DMS153 treated with DMSO at 0.1 percent for 48 hours (cell line): ENCODE data around the gene ZRANB1.

Source experiments
- DNase-seq: peaks from one replicate; lab custom pipeline; 2025; ENCODE audit not compliant: unreplicated experiment; lab: John Stamatoyannopoulos, UW

Gene ZRANB1

DNA sequence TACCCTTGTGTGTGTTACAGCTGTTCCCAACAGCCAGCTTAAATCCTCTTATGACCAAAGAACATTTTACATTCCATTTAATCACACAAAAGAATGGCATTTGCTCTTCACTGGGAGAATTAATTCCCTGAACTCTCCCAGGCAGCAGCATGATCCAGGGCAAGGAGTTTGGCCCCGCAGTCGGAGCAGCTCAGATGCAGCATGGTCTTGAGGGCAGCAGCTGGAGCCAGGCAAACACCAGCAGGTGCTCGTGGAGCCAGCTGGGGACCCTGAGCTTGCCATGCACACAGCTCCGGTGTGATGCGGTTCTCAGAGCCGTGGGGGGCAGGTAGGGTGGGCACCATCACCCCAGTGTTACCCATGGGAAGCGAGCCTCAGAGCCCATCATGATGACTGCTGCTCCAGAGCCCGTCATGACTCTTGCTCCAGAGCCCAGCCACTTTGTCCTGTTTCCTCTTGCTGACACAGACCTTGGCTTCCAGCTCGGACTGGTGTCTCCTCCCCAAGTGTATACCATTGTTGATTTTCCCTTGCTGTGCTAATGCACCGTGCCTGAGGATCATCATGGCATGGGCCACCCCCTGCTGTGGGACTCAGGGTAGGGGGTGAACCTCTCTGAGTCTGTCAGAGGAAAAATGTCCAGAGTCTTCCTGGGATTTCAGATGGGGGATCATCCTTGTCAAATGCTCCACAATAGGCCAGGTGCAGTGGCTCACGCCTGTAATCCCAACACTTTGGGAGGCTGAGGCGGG lies 75.8 kb downstream of the ZRANB1 start:
- no peak for DNase-seq

DNA sequence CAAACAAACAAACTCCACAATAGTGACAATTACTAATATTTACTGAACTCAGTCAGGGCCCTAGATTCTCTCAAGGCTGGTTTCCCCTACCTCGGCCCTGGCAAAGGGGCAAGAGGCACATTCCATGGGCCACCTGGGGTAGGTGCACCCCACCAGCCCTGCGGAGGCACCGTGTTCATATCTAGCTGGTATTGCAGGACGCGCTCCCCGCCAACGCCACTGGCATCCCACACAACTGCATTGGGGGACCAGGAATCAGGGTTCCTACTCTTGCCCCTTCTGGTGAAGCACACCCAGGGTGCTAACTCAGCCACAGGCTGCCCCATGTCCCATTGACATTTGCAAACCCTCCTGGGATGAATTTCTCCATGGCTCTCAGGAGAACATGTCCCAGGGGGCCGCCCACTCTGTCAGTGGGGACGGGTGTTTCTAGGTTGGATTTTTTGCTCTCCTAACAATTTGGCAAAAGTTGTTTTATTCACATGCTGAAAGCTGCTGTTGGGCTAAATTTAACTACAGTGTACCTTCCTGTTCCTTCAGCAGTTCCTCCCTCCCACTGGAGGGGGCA lies 76.7 kb downstream of the ZRANB1 start:
- DNase-seq, result no peak

DNA sequence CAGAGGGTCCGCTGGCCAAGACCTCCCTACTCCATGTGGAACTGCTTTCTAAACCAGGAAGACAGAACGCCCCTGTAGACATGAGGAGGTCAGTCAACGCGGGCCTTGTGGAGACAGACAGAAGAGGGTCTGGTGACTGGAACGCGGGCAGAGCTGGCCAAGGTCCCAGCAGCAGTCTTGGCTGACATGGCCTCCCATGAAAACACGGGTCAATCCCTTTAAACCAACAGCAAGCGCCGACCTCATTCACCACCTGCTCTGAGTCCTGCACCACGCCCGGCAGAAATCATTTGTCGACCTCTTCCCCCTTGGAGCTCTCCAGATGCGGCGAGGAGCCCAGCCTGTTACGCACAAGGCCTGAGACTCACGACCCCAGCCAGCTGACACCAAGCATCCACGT lies 78.5 kb downstream of the ZRANB1 start:
- DNase-seq, result no peak

DNA sequence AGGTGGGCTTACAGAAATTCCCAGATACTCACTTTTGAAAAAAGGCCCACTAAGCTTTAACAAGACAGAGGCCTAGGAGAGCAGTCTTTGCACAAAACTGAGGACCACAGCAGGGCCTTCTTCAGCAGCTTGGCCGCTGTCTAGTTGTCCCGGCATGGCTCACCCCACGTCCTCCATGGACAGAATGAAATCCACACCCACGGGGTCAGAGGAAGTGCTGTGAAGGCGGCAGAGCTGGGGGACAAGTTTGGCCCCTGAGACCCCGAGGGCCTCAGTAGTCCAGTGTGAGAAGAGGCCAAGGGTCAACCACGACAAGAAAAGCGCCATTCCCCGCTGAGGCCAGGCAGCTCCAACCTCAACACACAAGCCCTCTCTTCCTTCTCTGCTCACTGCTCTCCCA lies 78.9 kb downstream of the ZRANB1 start:
- no peak for DNase-seq

DNA sequence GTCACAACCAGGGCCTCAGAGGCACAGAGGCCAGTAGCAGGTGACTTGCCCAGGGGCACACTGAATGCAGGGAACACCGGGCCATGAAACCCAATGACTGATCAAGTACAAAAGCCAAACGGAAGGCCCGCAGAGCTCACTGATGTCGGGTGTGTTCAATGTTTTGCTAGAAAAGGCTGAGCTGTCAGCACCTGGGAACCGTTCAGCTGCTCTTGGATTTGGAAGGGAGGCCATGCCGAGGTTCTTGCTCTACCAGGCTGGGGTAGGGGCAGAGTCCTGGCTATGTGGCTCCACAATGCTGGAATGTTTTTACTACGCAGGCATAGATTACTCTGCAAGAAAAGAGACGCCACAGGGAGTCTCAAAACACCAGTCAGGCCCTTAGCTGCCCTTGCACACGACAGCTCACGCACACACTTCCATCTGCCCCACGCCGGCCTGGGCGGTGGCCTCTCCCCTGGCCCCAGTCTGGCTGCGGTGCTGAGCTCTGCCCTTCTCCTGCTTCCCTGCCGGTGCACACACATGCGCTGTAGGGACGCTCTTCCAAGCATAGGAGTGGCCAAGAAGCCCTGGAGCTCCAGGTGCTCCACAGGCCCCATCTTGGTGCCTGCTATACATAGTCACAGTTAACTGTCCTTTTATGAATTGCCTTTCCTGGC lies 79.9 kb downstream of the ZRANB1 start:
- no peak for DNase-seq

DNA sequence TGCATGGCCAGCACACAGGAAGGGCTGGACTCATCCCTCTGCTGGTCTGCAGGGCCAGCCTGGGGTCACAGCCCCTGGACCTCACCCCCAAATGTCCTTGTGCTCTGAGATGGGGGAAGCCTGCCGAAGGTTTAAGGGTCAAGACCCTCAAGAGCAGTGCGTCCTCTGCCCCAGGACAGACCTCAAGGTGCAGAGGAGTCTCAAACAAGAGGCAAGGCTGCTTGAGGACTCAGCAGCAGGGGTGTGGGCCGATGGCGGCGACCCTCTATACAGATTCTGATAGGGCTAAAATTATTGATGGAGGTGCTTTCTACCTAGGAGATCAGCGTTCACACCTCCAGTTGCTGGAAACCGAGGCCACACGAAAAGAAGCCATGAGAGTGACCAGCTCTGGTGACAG lies 80.7 kb downstream of the ZRANB1 start:
- DNase-seq, result no peak

DNA sequence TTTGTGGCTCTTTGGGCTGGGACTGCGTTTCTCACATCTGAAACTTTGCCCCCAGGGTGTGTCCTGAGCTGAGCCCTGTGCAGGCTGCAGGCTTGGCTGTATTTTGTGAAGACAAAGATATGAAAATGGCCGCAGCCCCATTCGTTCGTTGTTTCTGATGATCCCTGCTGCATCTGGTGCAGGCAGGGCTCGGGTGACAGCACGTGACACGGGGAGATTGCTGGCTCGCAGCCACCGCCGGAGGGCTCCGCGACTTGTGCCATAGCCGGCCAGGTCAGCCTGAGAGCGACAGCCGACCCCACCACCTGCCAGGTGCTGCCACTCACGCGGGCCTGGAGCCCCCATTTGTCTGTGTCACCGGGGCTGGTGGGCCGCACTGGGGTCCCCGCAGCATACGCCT lies 81.3 kb downstream of the ZRANB1 start:
- peak; percentile 38 for DNase-seq

DNA sequence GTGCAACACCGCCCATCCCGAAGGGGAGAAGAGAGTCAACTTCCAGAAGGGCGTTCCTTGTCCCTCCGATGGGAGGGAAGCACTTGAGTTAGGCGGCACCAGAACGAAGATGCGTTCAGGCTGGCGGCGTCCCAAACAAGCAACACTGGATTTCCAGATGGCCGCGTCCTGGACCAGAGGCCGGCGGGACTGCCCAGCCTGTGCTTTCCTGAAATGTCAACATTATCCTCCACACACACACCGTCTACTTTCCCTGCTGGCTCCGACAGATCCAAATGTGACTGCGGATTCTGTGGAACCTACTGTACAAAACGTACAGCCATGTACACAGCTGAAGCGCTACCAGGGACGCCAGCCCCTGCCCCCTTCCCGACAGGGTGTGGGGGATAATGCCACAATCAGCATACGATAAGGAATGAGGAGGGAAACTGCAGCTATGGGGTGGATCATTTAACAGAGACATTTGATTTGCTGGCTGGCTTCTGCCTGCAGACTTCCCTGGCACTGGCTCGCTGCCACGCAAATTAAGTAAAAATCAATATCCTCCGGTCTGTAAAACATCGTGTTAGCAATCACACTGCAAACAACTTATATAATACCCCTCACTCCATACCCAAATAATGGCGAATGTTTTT lies 82.1 kb downstream of the ZRANB1 start:
- peak; percentile 79 for DNase-seq

DNA sequence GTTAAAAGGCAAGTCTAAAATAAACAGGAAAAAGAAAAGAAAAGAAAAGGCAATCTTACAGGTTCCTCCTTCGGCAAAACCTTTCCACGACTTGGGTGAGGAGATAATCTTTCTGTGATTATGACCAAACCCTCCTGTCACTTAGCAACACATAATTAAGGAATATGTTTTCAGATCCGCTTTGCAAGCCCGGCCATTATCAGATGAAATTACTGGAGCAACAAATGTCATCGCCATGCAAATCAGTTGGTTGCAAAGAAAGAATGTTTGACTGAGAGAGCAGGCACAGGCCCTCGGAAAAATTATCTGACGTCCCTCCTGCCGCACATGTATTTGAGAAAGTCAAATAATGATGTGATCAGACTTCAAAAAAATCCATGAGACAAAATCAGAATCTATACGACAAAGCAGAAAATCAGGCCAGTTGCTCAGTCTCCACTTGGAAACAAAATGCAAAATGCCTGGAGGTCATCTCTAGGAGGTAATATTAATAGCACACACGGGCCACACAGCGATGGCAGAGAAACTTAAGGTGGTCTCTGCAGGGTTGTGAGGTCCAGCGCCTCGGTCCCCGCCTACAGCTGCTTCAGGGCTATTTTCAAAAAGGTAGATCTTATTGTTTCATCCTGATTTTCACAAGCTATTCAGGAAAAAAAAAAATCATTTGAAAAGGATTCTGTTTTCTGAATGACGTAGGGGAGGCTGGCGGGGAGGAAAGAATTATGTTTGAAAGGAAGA lies 82.7 kb downstream of the ZRANB1 start:
- DNase-seq, result peak; percentile 79

DNA sequence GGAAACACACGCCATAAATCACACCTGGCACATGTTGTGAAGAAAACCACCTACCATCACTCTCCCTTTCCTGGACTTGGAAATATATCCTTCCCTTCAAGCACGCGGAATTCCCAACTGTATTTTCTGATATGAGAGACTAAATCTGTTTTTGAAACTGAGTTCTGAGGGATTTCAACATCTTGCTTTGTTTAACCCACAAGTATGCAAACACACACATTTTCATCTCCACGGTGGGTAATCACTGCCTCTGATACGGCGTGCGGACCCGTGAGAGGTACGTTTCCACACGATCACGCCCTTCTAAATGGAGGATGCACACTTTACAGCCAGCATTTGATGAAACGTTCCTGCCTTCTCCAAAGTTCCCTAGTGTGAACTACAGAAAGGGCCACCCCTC lies 83.4 kb downstream of the ZRANB1 start:
- no peak for DNase-seq

DNA sequence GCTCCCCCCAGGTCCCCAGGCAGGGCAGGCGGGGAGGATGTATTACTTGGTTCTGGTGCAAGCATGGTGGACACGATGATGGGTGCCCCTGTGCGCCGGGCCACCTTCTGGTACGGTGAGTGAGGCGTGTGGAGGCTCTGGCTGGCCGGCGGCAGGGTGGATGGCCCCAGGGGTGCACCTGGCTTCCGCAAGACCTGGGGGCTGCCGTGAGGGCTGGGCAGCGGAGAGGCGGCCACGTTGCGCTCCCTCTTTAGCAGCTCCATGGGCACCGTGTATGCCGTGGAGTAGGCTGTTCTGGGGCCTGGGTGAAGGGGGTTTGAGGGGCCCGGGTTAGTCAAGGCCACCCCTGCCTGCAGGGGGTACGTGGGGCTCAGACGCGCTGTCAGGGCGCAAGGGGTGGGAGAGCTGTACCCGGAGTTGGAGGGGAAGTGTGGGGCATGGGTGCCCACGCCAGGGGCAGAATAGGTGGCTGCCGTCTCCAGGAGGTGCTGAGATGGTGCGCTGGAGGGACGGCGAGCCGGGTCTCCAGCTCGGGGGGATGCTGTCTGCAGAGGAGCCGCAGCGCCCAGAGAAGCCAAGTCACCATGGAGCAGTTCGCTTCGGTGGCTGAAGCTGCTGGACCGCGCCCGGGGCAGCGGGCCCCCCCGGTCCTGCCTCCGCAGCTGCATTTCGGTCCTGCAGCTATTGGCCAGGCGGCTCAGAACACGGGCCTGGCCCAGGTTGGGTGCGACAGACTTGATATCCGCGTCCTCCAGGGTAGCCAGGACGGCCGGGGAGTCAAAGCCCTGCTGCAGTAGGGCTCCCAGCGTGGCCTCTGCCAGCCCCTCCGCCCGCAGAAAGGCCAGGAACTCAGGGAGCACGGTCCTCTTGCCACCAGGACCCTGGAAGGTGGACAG lies 84.4 kb downstream of the ZRANB1 start:
- DNase-seq, result no peak

DNA sequence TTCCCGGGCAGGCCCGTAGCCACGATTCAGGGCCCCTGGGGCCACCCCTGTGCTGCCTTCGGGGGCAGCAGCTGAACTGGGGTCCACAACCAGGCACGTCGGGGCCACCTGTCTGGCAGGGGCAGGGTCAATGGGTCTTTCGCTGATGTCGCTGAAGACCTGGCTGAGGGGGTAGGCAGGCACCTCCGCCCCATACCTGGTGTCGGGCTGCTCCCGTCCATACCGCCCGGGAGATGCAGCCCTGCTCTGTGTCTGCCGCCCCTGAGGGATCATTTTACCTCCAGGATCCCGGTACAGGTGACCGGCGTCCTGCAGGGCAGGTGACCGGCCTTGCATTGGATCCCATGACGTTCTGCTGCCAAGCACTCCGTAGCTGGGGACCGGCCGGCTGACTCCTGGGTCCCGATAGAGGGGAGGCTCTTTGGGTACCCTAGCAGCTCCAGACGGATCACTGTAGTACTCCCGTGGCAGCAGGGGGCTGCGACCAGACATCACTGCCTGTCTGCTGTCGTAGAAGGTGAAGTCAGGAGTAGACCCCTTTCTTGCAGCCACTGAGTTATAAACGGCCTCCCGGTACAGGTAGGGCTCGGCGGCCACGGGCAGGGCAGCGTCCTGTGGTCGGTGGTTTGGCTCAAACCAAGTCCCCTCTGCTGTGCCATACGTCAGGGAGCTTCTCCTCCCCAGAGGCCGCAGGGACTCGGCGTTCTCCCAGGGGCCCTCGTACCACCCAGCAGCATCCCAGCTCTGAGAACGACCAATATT lies 85.2 kb downstream of the ZRANB1 start:
- DNase-seq, result no peak

DNA sequence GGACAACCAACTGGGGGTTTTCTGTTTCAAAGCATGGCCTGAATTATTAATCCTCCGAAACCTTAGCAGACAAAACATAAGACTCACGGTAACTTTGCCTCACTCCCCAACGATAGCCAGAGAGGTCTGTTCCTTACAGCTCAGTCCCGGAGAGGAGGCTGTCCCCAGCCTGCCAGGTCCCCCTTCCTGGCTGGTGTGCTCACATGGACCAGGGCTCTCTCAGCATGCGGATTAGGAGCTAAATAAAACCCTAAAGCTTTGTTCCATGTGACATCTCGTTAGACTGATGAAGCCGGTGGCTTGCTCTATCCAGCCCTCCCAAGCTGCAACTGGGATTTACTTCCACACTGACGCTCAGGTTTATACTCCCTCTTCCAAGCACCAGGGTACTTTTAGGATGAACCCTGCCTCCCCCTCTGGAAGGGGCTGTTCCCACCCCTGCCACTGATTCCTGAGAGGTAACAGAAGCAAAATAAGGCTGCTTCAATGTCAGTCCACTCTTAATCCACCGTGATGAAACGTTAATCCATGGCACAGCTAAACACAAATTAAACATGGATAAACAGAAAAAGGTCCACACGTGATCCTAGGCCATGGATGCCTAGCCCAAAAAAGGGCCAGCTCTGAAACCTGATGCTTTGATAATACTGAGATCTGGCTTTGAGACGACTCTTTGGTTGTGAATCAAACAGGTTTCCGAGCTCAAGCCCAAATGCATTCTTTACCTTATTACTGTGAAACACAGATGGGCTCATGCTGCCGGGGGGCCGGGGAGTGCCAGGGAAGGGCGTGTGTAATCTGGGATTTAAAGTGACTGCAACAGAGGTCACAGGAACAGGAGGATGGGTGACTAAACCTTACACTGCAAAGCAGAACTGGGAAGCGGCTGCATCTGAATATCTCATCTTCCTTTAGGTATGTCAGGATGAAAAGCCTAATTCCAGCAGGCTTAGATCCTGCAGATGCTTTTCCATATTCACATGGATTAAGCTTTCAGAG lies 86.2 kb downstream of the ZRANB1 start:
- no peak for DNase-seq

DNA sequence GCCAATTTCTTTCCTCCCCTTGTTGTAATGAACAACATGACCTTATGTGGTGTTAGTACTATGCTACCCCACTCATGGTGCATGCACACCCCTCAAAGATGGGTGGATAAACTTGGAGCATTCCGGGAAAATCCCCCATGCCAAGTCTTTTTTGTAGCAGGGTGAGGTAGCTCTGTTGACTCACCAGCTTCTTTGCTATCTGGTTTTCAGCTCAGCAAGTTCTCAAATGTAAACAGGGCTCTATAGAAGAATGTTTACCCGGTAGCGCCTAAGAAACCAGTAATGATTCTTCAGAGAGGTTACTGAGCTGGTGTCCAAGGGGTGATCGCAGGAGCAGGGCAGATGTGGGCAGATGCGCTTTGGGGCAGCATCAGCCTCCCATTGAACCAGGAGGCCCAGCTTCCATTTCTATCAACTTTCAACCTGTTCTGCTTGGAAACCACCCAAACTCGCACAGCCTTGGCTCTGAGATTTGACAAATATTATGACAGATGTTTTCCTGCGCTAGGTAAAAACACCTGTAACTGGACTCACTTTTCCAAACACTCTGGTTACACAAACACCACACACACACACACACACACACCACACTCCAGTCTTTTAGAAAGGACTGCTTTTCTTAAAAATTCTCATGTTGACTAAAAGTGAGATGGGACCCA lies 87.8 kb downstream of the ZRANB1 start:
- DNase-seq, result no peak

DNA sequence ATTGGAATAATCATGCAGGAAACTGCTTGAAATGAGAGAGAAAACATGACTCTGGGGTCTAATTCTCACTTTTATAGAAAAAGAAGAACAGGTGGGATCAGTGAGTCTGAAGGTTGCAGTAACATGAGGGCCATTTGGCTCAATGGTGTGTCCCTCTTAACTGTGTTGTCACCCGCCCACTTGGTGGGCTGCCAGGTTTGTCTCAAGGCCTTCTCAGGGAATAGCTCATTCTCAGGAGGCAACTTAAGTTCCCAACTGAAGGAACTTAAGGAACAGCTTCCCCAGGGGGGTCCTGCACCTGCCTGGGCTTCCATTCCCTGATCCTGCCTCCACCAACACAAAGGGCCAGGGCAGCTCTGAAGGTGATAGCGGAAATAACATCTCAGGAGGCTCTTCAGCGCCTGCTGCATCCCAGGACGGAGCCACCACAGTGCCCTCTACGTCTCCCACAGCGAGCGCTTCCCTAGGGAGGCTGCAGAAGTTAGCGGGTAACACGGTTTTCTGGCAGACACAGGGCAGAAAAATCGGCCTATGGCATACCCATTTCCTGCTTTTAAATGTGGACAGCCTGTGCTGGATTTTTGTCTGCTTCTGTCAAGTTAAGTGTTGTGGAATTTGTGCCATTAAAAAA lies 88.8 kb downstream of the ZRANB1 start:
- DNase-seq, result no peak

DNA sequence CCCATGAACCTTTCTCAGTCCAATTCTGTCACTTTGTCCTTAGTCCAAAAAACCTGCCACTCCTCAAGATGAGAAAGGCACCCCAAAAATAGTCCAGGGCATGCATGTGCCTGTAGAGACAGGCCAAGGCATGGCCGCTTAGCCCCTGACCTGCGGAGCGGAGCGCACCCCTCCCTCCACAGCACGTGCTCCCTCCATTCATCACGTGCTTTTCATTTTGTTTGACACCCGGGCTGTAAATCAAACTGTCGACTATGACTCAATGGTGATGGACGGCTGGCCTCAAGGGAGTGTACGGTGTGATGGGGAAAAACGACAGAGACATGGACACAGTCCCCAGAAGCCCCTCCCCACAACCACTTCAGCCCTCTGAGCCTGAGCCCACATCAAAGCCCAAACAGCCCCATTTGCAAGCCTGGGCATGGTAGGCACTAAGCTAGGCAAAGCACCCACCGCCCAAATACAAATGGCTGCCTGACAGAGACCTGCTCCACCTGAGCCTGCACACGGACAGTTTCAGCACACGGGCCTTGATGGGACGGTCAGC lies 90.6 kb downstream of the ZRANB1 start:
- DNase-seq, result no peak
